KMS-11 (cell line): ENCODE results near the gene CRMP1.

Experiments
- H2AFZ ChIP-seq: fragments of 200-600 bp; sonication (generic); 2 replicates; pipeline ENCODE4 v1.6.1; 2016; ENCODE audit warnings: antibody characterized with exemption, mixed run types, low read depth
- H3K27ac ChIP-seq: fragments of 200-600 bp; sonication (generic); 2 replicates; pipeline ENCODE4 v1.6.1; 2016; ENCODE audit warnings: mild to moderate bottlenecking, mixed run types
- H3K27me3 ChIP-seq: fragments of 200-600 bp; sonication (generic); 2 replicates; pipeline ENCODE4 v1.6.1; 2017; ENCODE audit warnings: mild to moderate bottlenecking, low read depth, mixed run types, moderate library complexity; ENCODE audit not compliant: insufficient read depth
- H3K36me3 ChIP-seq: fragments of 200-600 bp; sonication (generic); 2 replicates; pipeline ENCODE4 v1.6.1; 2017; ENCODE audit warnings: mild to moderate bottlenecking, mixed run types; ENCODE audit not compliant: insufficient read depth
- H3K4me1 ChIP-seq: fragments of 200-600 bp; sonication (generic); 2 replicates; pipeline ENCODE4 v1.6.1; 2016; ENCODE audit warnings: mild to moderate bottlenecking, low read depth, mixed run types; ENCODE audit not compliant: poor library complexity, severe bottlenecking
- H3K4me2 ChIP-seq: fragments of 200-600 bp; sonication (generic); 2 replicates; pipeline ENCODE4 v1.7.0; 2016; ENCODE audit warnings: mild to moderate bottlenecking, mixed run types
- H3K4me3 ChIP-seq: fragments of 200-600 bp; sonication (generic); IDR thresholded peaks from 2 replicates; pipeline ENCODE4 v1.6.1; 2017; ENCODE audit warnings: low read depth, low read length, mixed read lengths; ENCODE audit not compliant: insufficient read depth
- H3K79me2 ChIP-seq: fragments of 200-600 bp; sonication (generic); 2 replicates; pipeline ENCODE4 v1.6.1; 2016; ENCODE audit warnings: low read depth, mixed run types; ENCODE audit not compliant: insufficient read depth
- H3K9ac ChIP-seq: fragments of 200-600 bp; sonication (generic); 2 replicates; pipeline ENCODE4 v1.6.1; 2016; ENCODE audit warnings: mild to moderate bottlenecking, mixed run types
- H4K20me1 ChIP-seq: fragments of 200-600 bp; sonication (generic); 2 replicates; pipeline ENCODE4 v1.6.1; 2016; ENCODE audit warnings: mild to moderate bottlenecking, mixed run types; ENCODE audit not compliant: insufficient read depth
- CTCF ChIP-seq: fragments of 200-600 bp; sonication (generic); conservative IDR thresholded peaks from 2 replicates; pipeline ENCODE4 v1.6.1; 2017; ENCODE audit warnings: low read depth, mild to moderate bottlenecking, antibody characterized with exemption, low read length, moderate library complexity, mixed read lengths

The CRMP1 gene

GRCh38 chr4:5870701-5871100 is 22.2 kb downstream of the CRMP1 start:
- Histone ChIP-seq H4K20me1 (no peaks in the 10 kb centered on the region), H3K9ac (no peak overlapping the region), H3K4me3 (no peak overlapping the region), H3K4me1 (peaks cover 5% of the 10 kb centered on the region), H2AFZ (no peak overlapping the region), H3K4me2 (no peak overlapping the region), H3K79me2 (no peaks in the 10 kb centered on the region), H3K36me3 (no peaks in the 10 kb centered on the region), H3K27ac (no peak overlapping the region), H3K27me3 (no peaks in the 10 kb centered on the region; the same call in 1 of the 2 replicates)
- TF ChIP-seq CTCF: no peak

- no peaks in the 10 kb centered on the region for H4K20me1 ChIP-seq
- peaks cover 7% of the 10 kb centered on the region for H3K4me1 ChIP-seq
- H3K27me3 ChIP-seq: no peaks in the 10 kb centered on the region; the same call in 1 of the 2 replicates
- H3K79me2 ChIP-seq: no peaks in the 10 kb centered on the region
- H3K9ac ChIP-seq: no peak overlapping the region
- no peaks in the 10 kb centered on the region for H3K36me3 ChIP-seq
- H2AFZ ChIP-seq: no peak overlapping the region
- TF ChIP-seq CTCF: no peak
- H3K4me3 ChIP-seq: no peak overlapping the region
- H3K4me2 ChIP-seq: no peak overlapping the region
- no peak overlapping the region for H3K27ac ChIP-seq
Observed at GRCh38 chr4:5869966-5870619, 22.8 kb downstream of the CRMP1 start.

- no peak overlapping the region for H2AFZ ChIP-seq
- no peaks in the 10 kb centered on the region for H3K27me3 ChIP-seq
- H3K4me1 ChIP-seq: peaks cover 7% of the 10 kb centered on the region
- no peak overlapping the region for H3K27ac ChIP-seq
- H4K20me1 ChIP-seq: no peaks in the 10 kb centered on the region
- H3K36me3 ChIP-seq: no peaks in the 10 kb centered on the region
- H3K4me3 ChIP-seq: no peak overlapping the region
- H3K79me2 ChIP-seq: no peaks in the 10 kb centered on the region
- no peak overlapping the region for H3K9ac ChIP-seq
- TF ChIP-seq CTCF: no peak
- no peak overlapping the region for H3K4me2 ChIP-seq
Observed at GRCh38 chr4:5867866-5868265, 25.0 kb downstream of the CRMP1 start.

- H3K27ac ChIP-seq: no peak overlapping the region
- H3K27me3 ChIP-seq: no peaks in the 10 kb centered on the region
- no peak overlapping the region for H2AFZ ChIP-seq
- no peaks in the 10 kb centered on the region for H3K79me2 ChIP-seq
- H3K4me2 ChIP-seq: no peak overlapping the region
- H4K20me1 ChIP-seq: no peaks in the 10 kb centered on the region
- peaks cover 7% of the 10 kb centered on the region for H3K4me1 ChIP-seq
- H3K36me3 ChIP-seq: no peaks in the 10 kb centered on the region
- H3K4me3 ChIP-seq: no peak overlapping the region
- H3K9ac ChIP-seq: no peak overlapping the region
- no peak for TF ChIP-seq CTCF
Observed at GRCh38 chr4:5866841-5867813, 25.8 kb downstream of the CRMP1 start.
